Measurements from ENCODE around the gene RNF166. TPM values are rescaled to one million over a fixed set of nuclear protein-coding genes. Genes with fewer than 3 reads are reported as not detected.

RNF166 gene
- total and polyA plus RNA-seq, 2 of the 13 experiments (the other 11 are each of a cell fraction or from before 2014, with no cell fraction given), result 21.4 to 23.0 TPM

GRCh38 chr16:88686439-88687253 is 19.6 kb downstream of the RNF166 start, which contains the start of gene SNAI3 (continued):
- TF ChIP-seq ZNF142 (CRISPR knock-in tag; IDR thresholded peaks at IDR 0.05) (peak; percentile 29; the same call in 1 of the 2 replicates), ZNF737 (CRISPR knock-in tag; IDR thresholded peaks at IDR 0.05; ENCODE audit: borderline replicate concordance) (no peak), MAZ (IDR thresholded peaks at IDR 0.05; ENCODE audit: borderline replicate concordance, low read depth, low read length) (peak; percentile 34; the same call in 1 of the 2 replicates), MAZ (CRISPR knock-in tag; IDR thresholded peaks at IDR 0.05; ENCODE audit: low read depth) (peak; percentile 61; the same call in 1 of the 2 replicates), NCOA1 (CRISPR knock-in tag; IDR thresholded peaks at IDR 0.05) (0 out of 2 replicates have a peak, but pooled peaks have one; percentile 13), ZNF691 (CRISPR knock-in tag; IDR thresholded peaks at IDR 0.05; ENCODE audit: borderline replicate concordance, low read depth) (peak; percentile 82; the same call in 1 of the 2 replicates), ZNF441 (CRISPR knock-in tag; IDR thresholded peaks at IDR 0.05; ENCODE audit: borderline replicate concordance) (peak; percentile 62; the same call in 1 of the 2 replicates), ZFP37 (CRISPR knock-in tag; IDR thresholded peaks at IDR 0.05; ENCODE audit: borderline replicate concordance) (0 out of 2 replicates have a peak, but pooled peaks have one; percentile 40), MYPOP (CRISPR knock-in tag; IDR thresholded peaks at IDR 0.05) (peak; percentile 54; the same call in 1 of the 2 replicates), ZNF274 (CRISPR knock-in tag; IDR thresholded peaks at IDR 0.05) (peak; percentile 84; the same call in 1 of the 2 replicates), ZNF34 (CRISPR knock-in tag; IDR thresholded peaks at IDR 0.05; ENCODE audit: borderline replicate concordance) (peak; percentile 91; the same call in 1 of the 2 replicates), NR2F6 (IDR thresholded peaks at IDR 0.05) (no peak), NR2F6 (CRISPR knock-in tag; IDR thresholded peaks at IDR 0.05) (0 out of 2 replicates have a peak, but pooled peaks have one; percentile 7), ZNF782 (CRISPR knock-in tag; IDR thresholded peaks at IDR 0.05; ENCODE audit: borderline replicate concordance) (peak; percentile 71), CREB1 (IDR thresholded peaks at IDR 0.05) (no peak), CREB1 (CRISPR knock-in tag; IDR thresholded peaks at IDR 0.05) (no peak), YEATS4 (CRISPR knock-in tag; IDR thresholded peaks at IDR 0.05; ENCODE audit: borderline replicate concordance) (peak; percentile 56; the same call in 1 of the 2 replicates), ZNF558 (CRISPR knock-in tag; IDR thresholded peaks at IDR 0.05; ENCODE audit: borderline replicate concordance) (0 out of 2 replicates have a peak, but pooled peaks have one; percentile 63), SAFB2 (CRISPR knock-in tag; IDR thresholded peaks at IDR 0.05; ENCODE audit: borderline replicate concordance, low read depth) (peak; percentile 76)
